HG03045 (cell line): ENCODE measurements around the gene CLCF1.
"Not testable (repeated sequence)": the region's sequence is repeated elsewhere in the genome, so short reads cannot be mapped to it uniquely, and the experiment has no call there.

ENCODE experiments used
- ATAC-seq: cut with Tn5 transposase; IDR thresholded peaks from one replicate; pipeline ENCODE4 v1.9.1; 2021; ENCODE audit warnings: mild to moderate bottlenecking, moderate library complexity; ENCODE audit not compliant: unreplicated experiment

CLCF1 gene

DNA sequence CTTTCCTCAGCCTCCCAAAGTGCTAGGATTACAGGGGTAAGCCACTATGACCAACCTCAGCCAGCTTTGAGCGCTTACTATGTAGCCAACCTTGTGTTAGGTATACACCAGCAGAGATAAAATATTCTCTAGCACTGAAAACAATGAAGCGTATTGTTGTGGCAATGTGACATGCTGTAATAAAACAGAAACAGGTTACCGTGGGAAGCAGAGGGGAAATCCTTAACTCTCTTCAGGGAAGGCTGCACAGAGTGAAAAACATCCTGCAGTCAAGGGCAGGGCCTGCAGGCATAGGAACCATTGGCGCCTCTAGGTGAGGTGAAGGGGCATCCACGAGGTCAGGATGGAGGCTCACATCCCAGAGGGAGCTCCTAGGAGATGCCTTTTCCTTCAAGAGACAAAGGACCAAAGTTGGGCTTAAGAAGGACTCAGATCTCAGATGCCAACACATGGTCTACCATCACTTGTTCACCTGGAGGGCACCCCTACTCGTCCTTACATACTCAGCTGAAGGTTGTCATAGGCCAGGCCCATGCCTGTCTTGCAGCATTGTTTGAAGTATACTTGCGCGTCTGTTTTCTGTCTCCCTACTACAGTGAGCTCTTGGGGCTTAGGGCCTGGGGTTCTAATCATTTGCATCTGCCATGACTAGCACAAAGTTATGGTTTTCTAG is 28.0 kb downstream of the CLCF1 start:
- no peak for ATAC-seq

DNA sequence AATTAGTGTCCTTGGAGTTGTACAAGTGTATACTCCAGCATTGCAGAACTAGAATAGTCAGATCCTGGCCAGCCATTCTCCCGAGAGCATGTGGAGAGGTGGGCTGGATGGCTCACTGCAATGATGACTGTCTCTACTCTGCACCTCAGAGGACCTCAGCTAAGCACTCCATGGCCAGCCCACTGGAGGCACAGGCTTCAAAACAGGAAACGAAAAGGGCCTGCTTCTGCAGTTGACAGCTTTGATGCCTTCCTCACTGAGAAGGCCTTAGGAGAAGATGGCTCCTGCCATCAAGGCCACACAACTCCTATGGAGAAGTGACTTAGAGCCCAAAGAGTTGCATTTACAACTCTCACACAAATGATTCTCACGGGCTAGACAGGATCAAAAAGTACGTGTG is 29.1 kb downstream of the CLCF1 start:
- no peak for ATAC-seq

DNA sequence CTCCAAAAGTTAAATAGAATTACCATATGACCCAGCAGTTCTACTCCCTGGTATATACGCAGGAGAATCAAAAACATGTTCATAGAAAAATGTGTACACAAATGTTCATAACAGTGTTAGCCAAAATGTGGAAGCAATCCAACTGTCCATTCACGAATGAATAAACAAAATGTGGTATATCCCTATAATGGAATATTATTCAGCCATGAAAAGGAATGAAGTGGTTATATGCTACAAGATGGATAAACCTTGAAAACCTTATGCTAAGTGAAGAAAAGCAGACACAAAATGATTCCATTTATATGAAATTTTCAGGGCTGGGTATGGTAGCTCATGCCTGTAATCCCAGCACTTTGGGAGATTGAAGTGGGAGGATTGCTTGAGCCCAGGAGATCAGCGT is 36.1 kb downstream of the CLCF1 start:
- ATAC-seq = no peak

DNA sequence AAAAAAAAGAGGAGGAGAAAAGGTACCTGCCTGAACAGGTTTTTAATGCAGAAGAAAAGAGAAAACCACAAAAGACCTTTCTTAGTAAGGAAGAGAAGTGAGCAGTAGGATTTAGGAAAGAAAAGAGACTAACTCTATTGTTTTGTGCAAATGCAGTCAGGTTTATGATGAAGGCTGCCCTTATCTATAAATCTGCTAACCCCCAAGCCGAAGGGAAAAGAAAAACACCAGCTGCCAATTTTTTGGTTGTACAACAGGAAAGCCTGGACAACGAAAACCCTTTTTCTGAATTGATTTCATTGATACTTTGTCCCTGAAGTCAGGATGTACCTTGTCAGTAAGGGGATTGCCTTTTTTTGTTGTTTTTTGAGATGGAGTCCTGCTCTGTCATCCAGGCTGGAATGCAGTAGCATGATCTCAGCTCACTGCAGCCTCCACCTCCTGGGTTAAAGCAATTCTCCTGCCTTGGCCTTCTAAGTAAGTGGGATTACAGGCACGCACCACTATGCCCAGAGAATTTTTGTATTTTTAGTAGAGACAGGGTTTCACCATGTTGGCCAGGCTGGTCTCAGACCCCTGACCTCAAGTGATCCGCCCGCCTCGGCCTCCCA is 41.2 kb downstream of the CLCF1 start:
- ATAC-seq = no peak

DNA sequence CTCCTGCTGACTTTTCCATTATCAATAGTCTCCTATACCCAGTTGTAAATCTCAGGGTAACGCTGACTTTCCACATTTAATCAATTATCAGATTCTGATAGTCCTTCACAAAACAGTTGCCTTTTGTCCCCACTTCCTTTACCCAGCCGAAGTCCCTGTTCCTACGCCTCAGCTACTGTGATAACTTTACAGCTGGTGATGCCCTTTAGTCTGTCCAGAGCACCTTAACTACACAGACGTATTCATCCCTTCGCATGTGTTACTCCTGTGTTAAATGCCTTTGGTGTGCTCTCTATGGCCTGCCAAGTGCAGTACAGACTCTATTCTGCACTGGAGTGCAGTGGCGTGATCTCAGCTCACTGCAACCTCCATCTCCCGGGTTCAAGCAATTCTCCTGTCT is 49.9 kb downstream of the CLCF1 start:
- no peak for ATAC-seq

DNA sequence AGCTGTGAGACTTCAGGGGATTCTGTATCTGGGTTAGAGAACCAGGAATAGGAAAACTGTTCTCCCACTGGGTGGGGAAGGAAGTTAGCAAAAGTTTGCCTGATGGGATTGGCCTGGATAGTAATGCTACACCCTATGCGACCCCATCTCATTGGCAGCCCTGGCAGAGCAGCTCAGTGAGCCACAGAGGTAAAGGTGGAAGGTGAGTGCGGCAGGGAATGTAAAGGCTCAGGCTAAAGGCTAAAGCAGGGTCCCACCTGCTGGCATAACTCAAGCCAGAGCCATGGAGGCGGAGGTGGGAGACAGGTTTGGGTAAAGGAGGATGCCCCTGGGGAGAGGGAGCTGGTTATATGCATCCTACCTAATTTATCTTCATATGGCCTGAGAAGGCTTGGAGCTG is 51.3 kb downstream of the CLCF1 start:
- no peak for ATAC-seq

DNA sequence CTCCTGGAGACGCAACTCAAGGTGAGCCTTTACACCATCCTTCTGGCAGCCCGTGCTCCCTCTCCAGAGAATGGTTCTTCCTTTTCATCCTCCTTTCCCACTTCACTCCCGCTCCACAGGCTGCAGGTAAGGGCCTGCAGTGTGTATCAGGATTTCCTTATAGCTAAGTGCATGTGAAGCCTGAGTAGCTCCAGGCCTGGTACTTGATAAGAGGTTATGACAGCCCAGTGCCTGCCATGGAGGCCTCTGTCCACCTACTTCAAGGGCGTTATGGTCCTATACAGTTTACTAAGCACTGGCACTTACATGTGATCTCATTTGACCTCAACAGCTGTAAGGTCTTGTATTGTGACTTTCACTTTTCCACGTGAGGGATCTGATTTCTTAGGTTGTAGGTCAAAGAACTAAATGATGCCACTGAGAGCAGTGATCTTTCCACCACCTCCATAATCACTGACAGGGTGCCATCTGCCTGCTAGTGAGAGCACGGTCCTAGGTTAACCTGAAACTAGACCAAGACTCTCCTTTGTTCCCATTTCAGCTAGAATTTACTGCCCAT is 52.0 kb downstream of the CLCF1 start:
- no peak for ATAC-seq

DNA sequence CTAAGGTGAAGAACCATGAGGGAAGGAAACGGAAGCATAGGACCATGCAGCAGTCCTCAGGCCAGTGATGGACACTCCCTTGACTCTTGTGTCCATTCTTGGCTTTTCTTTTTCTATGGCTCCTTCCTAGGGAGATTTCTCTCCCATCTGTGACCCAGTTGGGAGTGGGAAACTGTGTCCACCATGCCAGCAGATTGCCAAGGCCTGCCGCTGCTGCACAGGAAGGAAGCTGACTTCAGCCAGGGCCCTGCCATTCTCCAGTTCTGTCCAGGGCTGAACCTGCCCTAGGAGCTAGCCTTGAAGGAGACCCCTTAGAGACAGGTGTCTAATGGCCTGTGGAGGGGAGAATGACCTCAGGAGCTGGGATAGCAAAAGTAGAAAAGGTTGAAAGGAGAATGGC is 52.7 kb downstream of the CLCF1 start:
- ATAC-seq = no peak

DNA sequence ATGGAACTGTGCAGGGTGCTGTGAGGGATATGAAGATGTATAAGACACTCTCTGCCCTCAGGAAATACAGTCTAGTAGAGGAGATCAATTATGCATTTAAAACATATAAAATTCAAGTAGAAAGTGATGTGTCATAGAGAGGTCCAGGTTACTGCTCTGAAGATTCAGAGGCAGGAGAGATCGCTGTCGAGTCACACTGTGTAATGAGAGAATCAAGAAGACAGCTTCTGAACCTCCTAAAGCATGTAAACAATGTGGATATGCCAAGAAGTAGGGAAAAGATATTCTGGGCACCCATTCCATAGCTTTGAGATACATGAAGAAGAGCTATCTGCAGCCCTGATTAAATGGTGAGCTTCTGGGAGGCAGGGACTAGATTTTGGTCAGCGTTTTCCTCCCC is 53.4 kb downstream of the CLCF1 start:
- ATAC-seq = no peak

DNA sequence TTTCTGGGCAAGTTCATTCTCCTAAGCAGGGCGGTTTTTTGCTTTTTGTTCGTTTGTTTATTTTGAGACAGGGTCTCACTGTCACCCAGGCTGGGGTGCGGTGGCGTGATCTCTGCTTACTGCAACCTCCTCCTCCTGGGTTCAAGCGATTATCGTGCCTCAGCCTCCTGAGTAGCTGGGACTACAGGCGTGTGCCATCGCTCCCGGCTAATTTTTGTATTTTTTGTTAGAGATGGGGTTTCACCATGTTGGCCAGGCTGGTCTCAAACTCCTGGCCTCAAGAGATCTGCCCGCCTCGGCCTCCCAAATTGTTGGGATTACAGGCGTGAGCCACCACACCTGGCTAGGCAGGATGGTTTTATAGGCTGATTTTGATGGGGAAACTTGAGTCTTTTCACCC is 54.5 kb downstream of the CLCF1 start:
- not testable (repeated sequence) for ATAC-seq

DNA sequence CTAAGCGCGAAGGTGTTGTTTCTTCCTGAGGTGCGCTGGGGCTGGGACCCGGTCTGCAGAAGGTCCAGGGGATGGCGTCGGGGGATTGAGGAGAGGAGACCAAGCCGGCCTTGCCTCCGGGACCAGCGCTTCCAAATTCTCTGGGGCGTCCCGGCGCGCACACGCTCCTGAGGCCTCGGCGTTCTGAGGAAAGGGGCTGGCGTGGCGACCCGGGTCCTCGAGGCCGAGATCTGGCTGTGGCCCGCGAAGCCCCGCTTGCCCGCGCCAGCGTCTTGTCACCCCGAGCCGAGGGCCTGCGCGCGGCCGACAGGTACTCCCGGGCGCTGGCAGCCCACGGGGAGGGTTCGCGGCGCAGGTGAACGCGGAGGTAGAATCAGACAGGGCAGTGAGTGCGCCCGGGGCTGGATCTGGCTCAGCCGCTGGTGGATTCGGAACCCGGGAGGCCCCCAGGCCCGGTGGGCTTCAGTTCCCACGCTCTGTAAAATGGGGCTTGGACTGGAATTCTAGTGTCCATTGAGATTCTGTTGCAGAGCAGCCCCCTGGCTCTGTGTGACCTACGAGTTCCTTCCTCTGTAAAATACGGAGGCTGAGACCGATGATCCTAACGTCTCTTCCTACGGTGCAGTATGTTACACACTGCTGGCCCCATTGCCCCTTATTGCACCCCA is 55.4 kb downstream of the CLCF1 start:
- peak; percentile 14 for ATAC-seq

DNA sequence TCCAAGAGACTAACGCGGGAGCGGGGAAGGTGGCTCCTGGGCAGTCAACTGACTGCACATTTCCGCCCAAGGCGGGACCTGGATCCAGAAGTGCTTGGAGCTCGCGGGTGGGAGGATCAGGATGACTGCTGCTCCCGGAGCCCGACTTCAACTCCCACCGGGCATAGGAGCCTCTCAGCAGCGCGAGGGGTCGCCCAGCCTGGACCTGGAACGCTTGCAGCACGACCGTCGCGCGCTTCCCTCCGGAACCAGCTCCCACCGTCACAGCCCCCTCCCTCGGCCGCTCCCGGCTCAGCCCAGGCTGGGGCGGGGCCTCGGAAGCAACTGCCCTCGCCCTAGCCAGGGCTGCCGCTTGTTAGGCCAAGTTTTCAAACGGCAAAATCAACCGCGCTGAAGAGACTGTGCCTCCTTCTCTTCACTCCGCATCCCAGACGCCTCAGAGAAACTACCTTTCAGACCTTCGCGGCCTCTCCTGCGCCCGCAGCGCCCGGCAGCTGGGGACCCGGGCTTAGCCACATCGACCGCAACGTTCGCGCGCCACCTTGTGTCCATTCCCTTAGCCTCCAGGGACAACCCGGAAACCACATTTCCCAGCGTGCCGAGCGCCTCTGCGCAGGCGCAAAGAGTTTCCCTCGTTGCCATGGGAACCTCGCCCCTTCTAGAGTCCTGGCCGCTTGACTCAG is 56.1 kb downstream of the CLCF1 start:
- peak; percentile 79 for ATAC-seq

DNA sequence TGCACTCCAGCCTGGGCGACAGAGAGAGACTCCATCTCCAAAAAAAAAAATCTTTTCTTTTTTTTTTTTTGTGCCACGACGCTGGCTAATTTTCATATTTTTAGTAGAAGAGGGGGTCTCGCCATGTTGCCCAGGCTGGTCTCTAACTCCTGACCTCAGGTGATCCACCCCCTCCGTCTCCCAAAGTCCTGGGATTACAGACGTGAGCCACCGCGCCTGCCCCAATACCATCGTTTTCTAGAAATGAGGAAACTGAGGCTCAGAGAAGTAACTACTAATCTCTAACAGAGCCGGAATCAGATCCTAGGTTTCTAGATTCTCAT is 56.6 kb downstream of the CLCF1 start:
- no peak for ATAC-seq

DNA sequence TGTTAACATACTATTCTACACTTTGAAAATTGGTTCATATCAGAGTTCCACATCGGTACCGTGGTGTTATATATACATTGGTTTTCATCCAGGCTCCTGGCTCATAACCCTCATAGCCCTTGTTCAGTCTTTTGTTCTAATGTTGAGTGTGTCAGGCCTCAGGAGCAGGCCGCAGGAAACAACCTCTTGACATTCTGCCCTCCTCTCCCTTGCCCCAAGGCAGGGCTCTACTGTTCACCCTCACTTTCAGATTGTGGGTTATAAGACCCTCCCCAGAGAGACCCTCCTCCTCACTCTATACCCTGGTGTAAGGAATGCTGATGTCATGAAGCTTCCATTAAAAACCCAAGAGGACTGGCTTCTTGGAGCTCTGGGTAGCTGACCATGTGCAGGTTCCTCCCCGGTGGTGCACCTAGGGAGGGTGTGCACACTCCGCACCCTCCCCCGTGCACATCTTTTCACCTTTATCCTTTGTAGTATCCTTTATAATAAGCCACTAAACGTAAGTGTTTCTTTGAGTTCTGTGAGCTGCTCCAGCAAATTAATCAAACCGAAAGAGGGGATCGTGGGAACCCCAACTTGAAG is 58.0 kb downstream of the CLCF1 start:
- no peak for ATAC-seq

DNA sequence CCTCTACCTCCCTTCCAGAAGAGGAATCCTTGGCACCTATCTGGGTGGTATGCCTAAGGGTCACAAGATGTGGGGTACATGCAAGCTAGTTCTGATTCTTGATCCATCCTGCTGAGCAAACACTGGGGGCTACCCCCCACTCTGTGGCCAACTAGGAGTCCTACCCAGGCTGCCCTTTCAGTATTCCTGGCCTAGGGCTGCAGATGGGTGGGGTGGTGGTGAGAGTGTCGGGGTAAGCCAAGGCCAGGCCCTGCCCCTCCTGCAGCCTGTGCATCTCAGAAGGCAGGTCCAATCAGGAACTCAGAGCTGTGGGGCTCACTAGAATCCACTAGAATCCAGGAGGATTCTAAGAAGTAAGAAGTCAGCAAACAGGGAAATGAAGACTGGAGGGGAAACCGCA is 59.2 kb downstream of the CLCF1 start:
- no peak for ATAC-seq
